ENCODE data around the gene MAP1B. TPM values are rescaled to one million over a fixed set of nuclear protein-coding genes. Genes with fewer than 3 reads are reported as not detected.
"Not testable (repeated sequence)": the region's sequence is repeated elsewhere in the genome, so short reads cannot be mapped to it uniquely, and the experiment has no call there.

MAP1B gene
- polyA plus RNA-seq, 2 of the 4 experiments (the other 2 are of a cell fraction), result 40.2 to 73.0 TPM

DNA sequence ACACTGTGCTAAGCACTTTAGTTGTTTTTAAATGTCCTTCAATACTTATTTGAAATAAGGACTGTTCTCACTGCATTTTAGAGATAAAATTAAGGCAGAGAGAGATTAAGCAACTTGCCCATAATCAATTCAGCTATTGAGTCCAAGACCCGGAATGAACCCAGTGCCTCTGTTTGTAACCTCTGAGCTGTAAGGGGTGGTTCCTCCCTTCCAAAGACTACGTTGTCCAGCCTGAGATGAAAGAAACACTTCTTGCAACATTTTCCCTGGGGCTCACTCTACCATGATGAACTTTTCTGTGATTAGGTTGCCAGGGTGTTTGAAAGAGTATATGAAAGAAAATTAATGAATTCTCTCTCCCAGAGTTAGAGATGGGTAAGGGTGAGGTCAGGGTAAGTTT lies 22.0 kb upstream of the MAP1B start:
- 46% methylated on average over 2 of the region's 2 CpGs for WGBS (ENCODE audit: missing lambda C conversion rate)
- CTCF ChIA-PET, result no interaction called here
- DNase-seq (ENCODE audit: low read depth in 1 of 2, low spot score in 1 of 2) (no peak), ATAC-seq (no peak), FAIRE-seq (no peak)
- Histone ChIP-seq H3K4me1 (no peaks in the 10 kb centered on the region), H3K4me2 (no peak overlapping the region), H3K27ac (no peak overlapping the region), H3K9me3 (no peaks in the 10 kb centered on the region), H3K4me3 (no peak overlapping the region)
- POLR2A ChIA-PET, result no interaction called here
- TF ChIP-seq ESRRA (IDR thresholded peaks at IDR 0.05; ENCODE audit: borderline replicate concordance, low read length), result no peak
- TF ChIP-seq SREBF2 (IDR thresholded peaks at IDR 0.05), result no peak
- TF ChIP-seq MAFK (IDR thresholded peaks at IDR 0.05; ENCODE audit: partially characterized antibody), result no peak
- no peak for TF ChIP-seq JUN (IDR thresholded peaks at IDR 0.05)
- TF ChIP-seq, protein P1, sequence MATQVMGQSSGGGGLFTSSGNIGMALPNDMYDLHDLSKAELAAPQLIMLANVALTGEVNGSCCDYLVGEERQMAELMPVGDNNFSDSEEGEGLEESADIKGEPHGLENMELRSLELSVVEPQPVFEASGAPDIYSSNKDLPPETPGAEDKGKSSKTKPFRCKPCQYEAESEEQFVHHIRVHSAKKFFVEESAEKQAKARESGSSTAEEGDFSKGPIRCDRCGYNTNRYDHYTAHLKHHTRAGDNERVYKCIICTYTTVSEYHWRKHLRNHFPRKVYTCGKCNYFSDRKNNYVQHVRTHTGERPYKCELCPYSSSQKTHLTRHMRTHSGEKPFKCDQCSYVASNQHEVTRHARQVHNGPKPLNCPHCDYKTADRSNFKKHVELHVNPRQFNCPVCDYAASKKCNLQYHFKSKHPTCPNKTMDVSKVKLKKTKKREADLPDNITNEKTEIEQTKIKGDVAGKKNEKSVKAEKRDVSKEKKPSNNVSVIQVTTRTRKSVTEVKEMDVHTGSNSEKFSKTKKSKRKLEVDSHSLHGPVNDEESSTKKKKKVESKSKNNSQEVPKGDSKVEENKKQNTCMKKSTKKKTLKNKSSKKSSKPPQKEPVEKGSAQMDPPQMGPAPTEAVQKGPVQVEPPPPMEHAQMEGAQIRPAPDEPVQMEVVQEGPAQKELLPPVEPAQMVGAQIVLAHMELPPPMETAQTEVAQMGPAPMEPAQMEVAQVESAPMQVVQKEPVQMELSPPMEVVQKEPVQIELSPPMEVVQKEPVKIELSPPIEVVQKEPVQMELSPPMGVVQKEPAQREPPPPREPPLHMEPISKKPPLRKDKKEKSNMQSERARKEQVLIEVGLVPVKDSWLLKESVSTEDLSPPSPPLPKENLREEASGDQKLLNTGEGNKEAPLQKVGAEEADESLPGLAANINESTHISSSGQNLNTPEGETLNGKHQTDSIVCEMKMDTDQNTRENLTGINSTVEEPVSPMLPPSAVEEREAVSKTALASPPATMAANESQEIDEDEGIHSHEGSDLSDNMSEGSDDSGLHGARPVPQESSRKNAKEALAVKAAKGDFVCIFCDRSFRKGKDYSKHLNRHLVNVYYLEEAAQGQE (IDR thresholded peaks at IDR 0.05), result no peak
- TF ChIP-seq, protein P2, sequence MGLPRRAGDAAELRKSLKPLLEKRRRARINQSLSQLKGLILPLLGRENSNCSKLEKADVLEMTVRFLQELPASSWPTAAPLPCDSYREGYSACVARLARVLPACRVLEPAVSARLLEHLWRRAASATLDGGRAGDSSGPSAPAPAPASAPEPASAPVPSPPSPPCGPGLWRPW (IDR thresholded peaks at IDR 0.05), result no peak
- no peak for TF ChIP-seq HOXB5 (CRISPR knock-in tag; IDR thresholded peaks at IDR 0.05)
- no peak for TF ChIP-seq NR3C1 (IDR thresholded peaks at IDR 0.05)
- TF ChIP-seq, protein P3, sequence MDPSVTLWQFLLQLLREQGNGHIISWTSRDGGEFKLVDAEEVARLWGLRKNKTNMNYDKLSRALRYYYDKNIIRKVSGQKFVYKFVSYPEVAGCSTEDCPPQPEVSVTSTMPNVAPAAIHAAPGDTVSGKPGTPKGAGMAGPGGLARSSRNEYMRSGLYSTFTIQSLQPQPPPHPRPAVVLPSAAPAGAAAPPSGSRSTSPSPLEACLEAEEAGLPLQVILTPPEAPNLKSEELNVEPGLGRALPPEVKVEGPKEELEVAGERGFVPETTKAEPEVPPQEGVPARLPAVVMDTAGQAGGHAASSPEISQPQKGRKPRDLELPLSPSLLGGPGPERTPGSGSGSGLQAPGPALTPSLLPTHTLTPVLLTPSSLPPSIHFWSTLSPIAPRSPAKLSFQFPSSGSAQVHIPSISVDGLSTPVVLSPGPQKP (IDR thresholded peaks at IDR 0.05; ENCODE audit: low read depth, low read length), result no peak
- no peak for TF ChIP-seq MYC (IDR thresholded peaks at IDR 0.05; ENCODE audit: borderline replicate concordance, low read length)
- no peak for TF ChIP-seq ZFP36 (IDR thresholded peaks at IDR 0.05; ENCODE audit: borderline replicate concordance, partially characterized antibody)
- TF ChIP-seq HOXB13 (CRISPR knock-in tag; IDR thresholded peaks at IDR 0.05; ENCODE audit: low read depth), result no peak
- TF ChIP-seq EP300 (IDR thresholded peaks at IDR 0.05), result no peak
- TF ChIP-seq, protein P4, sequence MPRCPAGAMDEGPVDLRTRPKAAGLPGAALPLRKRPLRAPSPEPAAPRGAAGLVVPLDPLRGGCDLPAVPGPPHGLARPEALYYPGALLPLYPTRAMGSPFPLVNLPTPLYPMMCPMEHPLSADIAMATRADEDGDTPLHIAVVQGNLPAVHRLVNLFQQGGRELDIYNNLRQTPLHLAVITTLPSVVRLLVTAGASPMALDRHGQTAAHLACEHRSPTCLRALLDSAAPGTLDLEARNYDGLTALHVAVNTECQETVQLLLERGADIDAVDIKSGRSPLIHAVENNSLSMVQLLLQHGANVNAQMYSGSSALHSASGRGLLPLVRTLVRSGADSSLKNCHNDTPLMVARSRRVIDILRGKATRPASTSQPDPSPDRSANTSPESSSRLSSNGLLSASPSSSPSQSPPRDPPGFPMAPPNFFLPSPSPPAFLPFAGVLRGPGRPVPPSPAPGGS (IDR thresholded peaks at IDR 0.05), result no peak

DNA sequence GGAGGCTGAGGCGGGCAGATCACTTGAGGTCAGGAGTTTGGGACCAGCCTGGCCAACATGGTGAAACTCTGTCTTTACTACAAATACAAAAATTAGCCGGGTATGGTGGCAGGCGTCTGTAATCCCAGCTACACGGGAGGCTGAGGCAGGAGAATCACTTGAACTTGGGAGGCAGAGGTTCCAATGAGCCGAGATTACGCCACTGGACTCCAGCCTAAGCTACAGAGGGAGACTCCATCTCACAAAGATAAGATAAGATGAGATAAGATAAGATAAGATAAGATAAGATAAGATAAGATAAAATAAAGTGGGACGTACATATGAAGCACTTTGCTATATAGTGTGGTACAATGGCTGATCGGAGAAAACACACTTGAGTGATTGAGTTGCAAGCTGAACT lies 17.6 kb upstream of the MAP1B start:
- POLR2A ChIA-PET; ATAC-seq; FAIRE-seq; H3K4me2 ChIP-seq; H3K27ac ChIP-seq; H3K9me3 ChIP-seq; DNase-seq (ENCODE audit: low read depth in 1 of 2, low spot score in 1 of 2); H3K4me3 ChIP-seq: not testable (repeated sequence)
- WGBS (ENCODE audit: missing lambda C conversion rate), result 82% methylated on average over 8 of the region's 8 CpGs
- peaks cover 17% of the 10 kb centered on the region for H3K4me1 ChIP-seq
- CTCF ChIA-PET, result interaction anchor here (1.4 kb wide), 1 partner anchor 307 kb away, joined by 3 read pairs; no protein-coding TSS in a partner anchor

DNA sequence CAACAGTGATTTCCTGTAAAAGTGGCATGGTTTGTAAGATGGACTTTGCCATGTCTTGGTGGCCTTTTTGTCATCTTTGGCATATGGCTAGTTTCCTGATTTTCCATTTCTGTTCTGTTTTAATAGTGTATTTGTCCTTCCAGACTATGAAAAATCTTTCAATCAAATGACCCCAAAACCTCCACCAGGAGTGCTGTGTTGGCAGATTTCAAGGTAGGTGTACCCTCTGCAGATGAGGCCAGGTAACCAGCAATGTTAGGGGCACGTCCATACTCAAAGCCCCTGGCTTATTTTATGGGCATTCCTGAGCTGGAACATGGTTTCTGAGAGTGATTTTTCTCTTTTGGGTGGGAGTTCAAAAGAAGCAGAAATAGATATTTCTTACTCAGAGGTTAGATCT lies 15.2 kb upstream of the MAP1B start:
- FAIRE-seq, result no peak
- Histone ChIP-seq H3K4me3 (no peak overlapping the region), H3K9me3 (no peaks in the 10 kb centered on the region), H3K27ac (peak overlapping the region in 1 of 2 experiments; percentile 62; a peak in 2 of 6 replicates), H3K4me1 (peaks cover 17% of the 10 kb centered on the region), H3K4me2 (no peak overlapping the region)
- ChIA-PET CTCF (interaction anchor here (1.4 to 2.0 kb wide), 2 partner anchors 13 to 20 kb away, joined by 4 to 6 read pairs; no protein-coding TSS in a partner anchor), POLR2A (no interaction called here)
- TF ChIP-seq FOXS1 (CRISPR knock-in tag; IDR thresholded peaks at IDR 0.05), result no peak
- TF ChIP-seq MAFK (IDR thresholded peaks at IDR 0.05; ENCODE audit: partially characterized antibody), result peak; percentile 80
- TF ChIP-seq, protein P4 (IDR thresholded peaks at IDR 0.05), result no peak
- WGBS (ENCODE audit: missing lambda C conversion rate), result 92% methylated on average over 1 of the region's 1 CpG
- ATAC-seq, result no peak
- no peak for DNase-seq (ENCODE audit: low read depth in 1 of 2, low spot score in 1 of 2)
